HCT116 (cell line): ENCODE measurements around the gene PPIG.

Experiments
- CTCF ChIP-seq, 3 experiments: fragments of 200-600 bp in 1 of 3; sonication (generic) in 1 of 3; IDR thresholded peaks in 2 of 3; conservative IDR thresholded peaks in 1 of 3; 2 replicates each; pipeline ENCODE4 v1.5.1; 2012 to 2017; ENCODE audit warnings: low read depth in 2 of 3, low read length in 2 of 3, antibody characterized with exemption in 1 of 3, borderline replicate concordance in 1 of 3, control low read depth in 1 of 3, mild to moderate bottlenecking in 1 of 3, mixed read lengths in 1 of 3, mixed run types in 1 of 3, moderate library complexity in 1 of 3; ENCODE audit not compliant: insufficient read depth in 1 of 3
- EZH2phosphoT487 ChIP-seq: fragments of 200-600 bp; IDR thresholded peaks from 2 replicates; pipeline ENCODE4 v1.6.1; 2018; ENCODE audit warnings: antibody characterized with exemption, borderline replicate concordance
- FOSL1 ChIP-seq: IDR thresholded peaks from 2 replicates; pipeline ENCODE4 v1.6.1; 2012; ENCODE audit warnings: low read depth
- POLR2AphosphoS5 ChIP-seq: IDR thresholded peaks from 2 replicates; pipeline ENCODE4 v1.6.1; 2011; ENCODE audit warnings: mild to moderate bottlenecking, low read depth, low read length, moderate library complexity
- YY1 ChIP-seq: IDR thresholded peaks from 2 replicates; pipeline ENCODE4 v1.6.1; 2011; ENCODE audit warnings: low read length, low read depth, moderate library complexity, mild to moderate bottlenecking; ENCODE audit not compliant: insufficient replicate concordance; ENCODE audit errors: extremely low read depth
- ZBTB33 ChIP-seq: IDR thresholded peaks from 2 replicates; pipeline ENCODE4 v1.6.1; 2011; ENCODE audit warnings: mild to moderate bottlenecking, low read length, moderate library complexity; ENCODE audit not compliant: insufficient replicate concordance; ENCODE audit errors: extremely low read depth

GRCh38 chr2:169540146-169540545 is 44.0 kb upstream of the PPIG start:
- TF ChIP-seq POLR2AphosphoS5 (no peak), CTCF (IDR thresholded peaks at IDR 0.05 in 2 of 3, conservative IDR thresholded peaks at IDR 0.05 in 1 of 3; ENCODE audit: borderline replicate concordance in 1 of 3, insufficient read depth in 1 of 3, low read depth in 2 of 3, low read length in 2 of 3) (no peak), ZBTB33 (no peak), FOSL1 (no peak), YY1 (no peak), EZH2phosphoT487 (no peak)
